Lung (tissue), 12 donors: ENCODE data around the gene SHISA7. TPM values are rescaled to one million over a fixed set of nuclear protein-coding genes. Genes with fewer than 3 reads are reported as not detected.
A peak's percentile ranks its signal among the peaks of the same experiment; 100 is the strongest.

Experiments
- ATAC-seq: fragments of 200-7000 bp; cut with Tn5 transposase; one replicate; pipeline ENCODE4 v1.9.1; 2020; ENCODE audit warnings: moderate number of reproducible peaks; ENCODE audit not compliant: insufficient read depth, low FRiP score
- DNase-seq, 3 donors: peaks; one replicate each; pipeline ENCODE4 v3.0.0-alpha.2; 2013 to 2017
- H3K27ac ChIP-seq, 2 donors: one replicate each; pipeline ENCODE4 v1.5.1; 2013; ENCODE audit warnings: mild to moderate bottlenecking in 2 of 2, moderate library complexity in 2 of 2, control low read depth in 1 of 2, inconsistent platforms in 1 of 2, low read depth in 1 of 2, low read length in 1 of 2
- H3K27me3 ChIP-seq, 3 donors: one replicate each; pipeline ENCODE4 v1.5.1; 2013; ENCODE audit warnings: low read length in 2 of 3; ENCODE audit not compliant: control insufficient read depth in 3 of 3, insufficient read depth in 3 of 3
- H3K36me3 ChIP-seq, 4 donors: one replicate each; pipeline ENCODE4 v1.5.1; 2013; ENCODE audit warnings: low read length in 4 of 4, mild to moderate bottlenecking in 1 of 4, moderate library complexity in 1 of 4; ENCODE audit not compliant: control insufficient read depth in 4 of 4, insufficient read depth in 4 of 4
- H3K4me1 ChIP-seq, 5 donors: one replicate each; pipeline ENCODE4 v1.5.1; 2013; ENCODE audit warnings: low read length in 5 of 5, mild to moderate bottlenecking in 2 of 5, moderate library complexity in 1 of 5; ENCODE audit not compliant: control insufficient read depth in 5 of 5, insufficient read depth in 5 of 5
- H3K4me3 ChIP-seq: one replicate; pipeline ENCODE4 v1.5.1; 2013; ENCODE audit warnings: mild to moderate bottlenecking, control low read depth, moderate library complexity
- H3K9ac ChIP-seq, 2 donors: one replicate each; pipeline ENCODE4 v1.5.1; 2013; ENCODE audit warnings: low read length in 2 of 2, control low read depth in 1 of 2; ENCODE audit not compliant: insufficient read depth in 1 of 2
- H3K9me3 ChIP-seq, 4 donors: one replicate each; pipeline ENCODE4 v1.5.1; 2013; ENCODE audit warnings: low read length in 3 of 4, mild to moderate bottlenecking in 1 of 4, moderate library complexity in 1 of 4; ENCODE audit not compliant: control insufficient read depth in 4 of 4, insufficient read depth in 3 of 4
- WGBS, 2 donors: extraction: QIAGEN DNeasy Blood & Tissue Kit; methylation state at CpG; one replicate each; pipeline ENCODE4 v1.1.7; 2013; 5-methylcytosine and 5-hydroxymethylcytosine counted together
- polyA plus RNA-seq, 2 donors: library from polyadenylated mRNA; stranded (reverse); fragments of 200-250 nt; gene quantifications; one replicate each; pipeline ENCODE4 v1.2.1, GENCODE V29; 2013
- total RNA-seq, 2 donors: library from RNA; depleted of rRNA in 1 of 2; stranded (reverse); fragments of >200 nt in 1 of 2; gene quantifications; one replicate each; pipeline ENCODE4 v1.2.1, GENCODE V29; 2014 to 2021
- TF ChIP-seq, protein P1 (sequence below): IDR thresholded peaks from 2 replicates; pipeline ENCODE4 v1.5.1; 2012; ENCODE audit warnings: mild to moderate bottlenecking; ENCODE audit errors: control extremely low read depth, extremely low read depth
- donor health status: control.
- donor health status: control.
- donor health status: Bipolar disorder and iron deficiency.
- donor health status: healthy.
- donor health status: DM: yes; HTN: yes; CAD: no.

The SHISA7 gene
- total and polyA plus RNA-seq, 4 donors = 0.03 to 0.14 TPM; not detected in 2

GRCh38 chr19:55385724-55386492, 57.2 kb downstream of the SHISA7 start, which contains the start of gene RPL28:
Gene RPL28 (plus strand): TSS chr19:55385932. CDS start chr19:55386358, 426 bp downstream.
- peak; percentile 84 for ATAC-seq
- DNase-seq = peak; percentile 99 to 100 (median 99)
- Histone ChIP-seq H3K4me3 (peak within 1 kb of the TSS; percentile 97), H3K27me3 (peaks cover 0 to 2% (median 0%) of the 10 kb centered on the region in 3 donors), H3K9ac (peak within 1 kb of the TSS; percentile 76 to 97), H3K36me3 (peaks cover 3 to 35% (median 21%) of the 10 kb centered on the region in 4 donors), H3K27ac (peak within 1 kb of the TSS; percentile 93 to 97), H3K4me1 (peaks cover 7 to 41% (median 22%) of the 10 kb centered on the region in 5 donors), H3K9me3 (peaks cover 0 to 2% (median 0%) of the 10 kb centered on the region in 4 donors)
- TF ChIP-seq, protein P1, sequence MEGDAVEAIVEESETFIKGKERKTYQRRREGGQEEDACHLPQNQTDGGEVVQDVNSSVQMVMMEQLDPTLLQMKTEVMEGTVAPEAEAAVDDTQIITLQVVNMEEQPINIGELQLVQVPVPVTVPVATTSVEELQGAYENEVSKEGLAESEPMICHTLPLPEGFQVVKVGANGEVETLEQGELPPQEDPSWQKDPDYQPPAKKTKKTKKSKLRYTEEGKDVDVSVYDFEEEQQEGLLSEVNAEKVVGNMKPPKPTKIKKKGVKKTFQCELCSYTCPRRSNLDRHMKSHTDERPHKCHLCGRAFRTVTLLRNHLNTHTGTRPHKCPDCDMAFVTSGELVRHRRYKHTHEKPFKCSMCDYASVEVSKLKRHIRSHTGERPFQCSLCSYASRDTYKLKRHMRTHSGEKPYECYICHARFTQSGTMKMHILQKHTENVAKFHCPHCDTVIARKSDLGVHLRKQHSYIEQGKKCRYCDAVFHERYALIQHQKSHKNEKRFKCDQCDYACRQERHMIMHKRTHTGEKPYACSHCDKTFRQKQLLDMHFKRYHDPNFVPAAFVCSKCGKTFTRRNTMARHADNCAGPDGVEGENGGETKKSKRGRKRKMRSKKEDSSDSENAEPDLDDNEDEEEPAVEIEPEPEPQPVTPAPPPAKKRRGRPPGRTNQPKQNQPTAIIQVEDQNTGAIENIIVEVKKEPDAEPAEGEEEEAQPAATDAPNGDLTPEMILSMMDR = no peak
- WGBS, 2 donors = 0% methylated on average over 67 to 68 of the region's 68 CpGs

DNA sequence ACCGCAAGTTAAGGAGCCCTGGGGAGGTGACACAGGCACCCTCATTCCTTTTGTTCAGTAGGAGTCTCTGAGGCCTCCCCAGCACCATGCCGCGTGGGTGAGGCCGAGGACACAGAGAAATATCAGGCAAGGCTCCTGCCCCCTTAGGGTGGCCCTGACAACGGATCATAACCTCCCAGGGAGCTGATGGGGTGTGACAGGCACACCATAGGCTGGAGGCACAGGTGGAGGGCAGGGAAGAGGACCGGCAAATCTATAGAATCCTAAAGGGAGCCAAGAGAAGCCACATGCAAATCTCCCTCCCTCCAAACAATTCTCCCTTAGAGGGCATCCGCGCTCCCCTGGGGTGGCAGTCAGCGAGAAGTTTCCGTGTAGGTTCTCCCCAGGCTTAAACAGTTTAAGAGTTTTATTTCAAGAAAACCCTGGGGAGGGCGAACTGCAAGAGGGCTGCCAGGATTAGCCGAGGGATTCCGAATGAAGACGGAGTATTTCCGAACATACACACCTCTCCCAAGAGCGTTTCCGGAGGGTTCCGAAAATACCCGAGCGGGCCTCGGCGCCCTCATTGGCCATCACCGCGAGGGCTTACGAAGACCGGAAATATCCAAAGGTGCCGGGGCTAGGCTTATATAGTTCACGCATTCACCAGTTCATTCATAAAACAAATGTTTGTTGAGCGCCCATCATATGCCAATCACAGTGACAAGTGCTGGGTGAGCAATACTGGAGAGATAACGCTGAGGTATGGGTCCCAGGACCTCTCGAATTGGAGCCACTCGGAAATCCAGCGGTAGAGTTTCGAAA, 58.0 kb downstream of the SHISA7 start:
- Histone ChIP-seq H3K4me3 (peak overlapping the region; percentile 35), H3K27ac (peak overlapping the region; percentile 93 to 97), H3K9me3 (peaks cover 0 to 2% (median 0%) of the 10 kb centered on the region in 4 donors), H3K9ac (peak overlapping the region; percentile 65 to 97), H3K4me1 (peaks cover 7 to 41% (median 22%) of the 10 kb centered on the region in 5 donors), H3K27me3 (peaks cover 0 to 2% (median 0%) of the 10 kb centered on the region in 3 donors), H3K36me3 (peaks cover 3 to 30% (median 19%) of the 10 kb centered on the region in 4 donors)
- ATAC-seq (peak; percentile 76), DNase-seq (peak; percentile 95 to 99 (median 97))
- TF ChIP-seq, protein P1 = no peak
- WGBS, 2 donors = 5 to 6% methylated on average over 34 of the region's 34 CpGs

GRCh38 chr19:55384131-55384919, 58.8 kb downstream of the SHISA7 start, which contains the start of gene TMEM238:
Gene TMEM238 (minus strand): TSS chr19:55384292. CDS start chr19:55384259, 33 bp downstream.
- peak in 1 of 3 donors; percentile 25 for DNase-seq
- 9 to 18% methylated on average over 53 to 72 of the region's 72 CpGs for WGBS, 2 donors
- TF ChIP-seq, protein P1 = no peak
- no peak for ATAC-seq
- peak within 1 kb of the TSS; percentile 34 to 97 for H3K9ac ChIP-seq
- peak within 1 kb of the TSS; percentile 50 for H3K4me3 ChIP-seq
- H3K27me3 ChIP-seq = peaks cover 0 to 2% (median 0%) of the 10 kb centered on the region in 3 donors
- H3K27ac ChIP-seq = peak within 1 kb of the TSS; percentile 93 to 97
- peaks cover 3 to 22% (median 13%) of the 10 kb centered on the region in 4 donors for H3K36me3 ChIP-seq
- H3K4me1 ChIP-seq = peaks cover 7 to 41% (median 22%) of the 10 kb centered on the region in 5 donors
- H3K9me3 ChIP-seq = peaks cover 0 to 2% (median 0%) of the 10 kb centered on the region in 4 donors
